ENCODE measurements around the gene ORC3. TPM values are rescaled to one million over a fixed set of nuclear protein-coding genes. Genes with fewer than 3 reads are reported as not detected.
A peak's percentile ranks its signal among the peaks of the same experiment; 100 is the strongest.

The ORC3 gene
- total RNA-seq, 2 experiments from 2014 or later: 35.8 to 36.6 TPM

GRCh38 chr6:87574237-87574804 lies 15.6 kb upstream of the ORC3 start:
- no peak for DNase-seq
- TF ChIP-seq CTCF (IDR thresholded peaks at IDR 0.05): no peak
- peaks cover 2% of the 10 kb centered on the region for H3K9me3 Mint-ChIP-seq
- H3K4me3 Mint-ChIP-seq: no peak overlapping the region
- intact Hi-C loops (cut with micrococcal nuclease): no loop called here
- POLR2A ChIA-PET: interaction anchor here (0.6 to 0.7 kb wide), 3 partner anchors 12 to 1936 kb away, joined by 3 to 4 read pairs (median 4); no protein-coding TSS in a partner anchor
- ATAC-seq: peak; percentile 24
- peaks cover 48% of the 10 kb centered on the region for H3K4me1 Mint-ChIP-seq (ENCODE audit: low read depth)
- peaks cover 27% of the 10 kb centered on the region for H3K36me3 Mint-ChIP-seq (ENCODE audit: low read depth)
- CTCF ChIA-PET: no interaction called here
- H3K27me3 Mint-ChIP-seq: no peaks in the 10 kb centered on the region
- peak overlapping the region; percentile 5 for H3K27ac Mint-ChIP-seq

- POLR2A ChIA-PET: interaction anchor here (1.0 kb wide), 1 partner anchor 10 kb away, joined by 3 read pairs; no protein-coding TSS in a partner anchor
- DNase-seq (no peak), ATAC-seq (no peak)
- no peak for TF ChIP-seq CTCF (IDR thresholded peaks at IDR 0.05)
- H3K4me1 Mint-ChIP-seq (ENCODE audit: low read depth): peaks cover 48% of the 10 kb centered on the region
- H3K4me3 Mint-ChIP-seq: no peak overlapping the region
- H3K9me3 Mint-ChIP-seq: peaks cover 2% of the 10 kb centered on the region
- H3K36me3 Mint-ChIP-seq (ENCODE audit: low read depth): peaks cover 27% of the 10 kb centered on the region
- no peaks in the 10 kb centered on the region for H3K27me3 Mint-ChIP-seq
- intact Hi-C loops (cut with micrococcal nuclease): no loop called here
- H3K27ac Mint-ChIP-seq: no peak overlapping the region
- CTCF ChIA-PET: interaction anchor here (1.0 kb wide), 1 partner anchor 12 kb away, joined by 3 read pairs; no protein-coding TSS in a partner anchor
Observed at GRCh38 chr6:87575423-87575822, 14.5 kb upstream of the ORC3 start.

GRCh38 chr6:87583822-87584221 lies 6.1 kb upstream of the ORC3 start:
- intact Hi-C loops (cut with micrococcal nuclease): no loop called here
- CTCF ChIA-PET: no interaction called here
- peaks cover 56% of the 10 kb centered on the region for H3K4me1 Mint-ChIP-seq (ENCODE audit: low read depth)

GRCh38 chr6:87586371-87587077 lies 3.4 kb upstream of the ORC3 start:
- ATAC-seq (no peak), DNase-seq (no peak)
- peaks cover 59% of the 10 kb centered on the region for H3K4me1 Mint-ChIP-seq (ENCODE audit: low read depth)
- POLR2A ChIA-PET: interaction anchor here (0.6 kb wide), 2 partner anchors 12 to 14 kb away, joined by 3 read pairs; no protein-coding TSS in a partner anchor
- CTCF ChIA-PET: interaction anchor here (1.5 kb wide), 2 partner anchors 11 to 13 kb away, joined by 3 read pairs; no protein-coding TSS in a partner anchor
- no peak overlapping the region for H3K4me3 Mint-ChIP-seq
- H3K9me3 Mint-ChIP-seq: no peaks in the 10 kb centered on the region
- TF ChIP-seq CTCF (IDR thresholded peaks at IDR 0.05): no peak
- H3K36me3 Mint-ChIP-seq (ENCODE audit: low read depth): peaks cover 28% of the 10 kb centered on the region
- intact Hi-C loops (cut with micrococcal nuclease): no loop called here
- no peak overlapping the region for H3K27ac Mint-ChIP-seq
- no peaks in the 10 kb centered on the region for H3K27me3 Mint-ChIP-seq

More at GRCh38 chr6:87583822-87584221, 6.1 kb upstream of the ORC3 start:
- no peak for ATAC-seq
- Mint-ChIP-seq H3K4me3 (no peak overlapping the region), H3K27me3 (no peaks in the 10 kb centered on the region), H3K27ac (no peak overlapping the region), H3K9me3 (no peaks in the 10 kb centered on the region), H3K36me3 (ENCODE audit: low read depth) (peaks cover 32% of the 10 kb centered on the region)
- DNase-seq: no peak
- no peak for TF ChIP-seq CTCF (IDR thresholded peaks at IDR 0.05)
- POLR2A ChIA-PET: no interaction called here
